Lower lobe of right lung (tissue), 2 donors: ENCODE results near the gene CD209. TPM values are rescaled to one million over a fixed set of nuclear protein-coding genes. Genes with fewer than 3 reads are reported as not detected.
"Not testable (repeated sequence)": the region's sequence is repeated elsewhere in the genome, so short reads cannot be mapped to it uniquely, and the experiment has no call there.

ENCODE experiments used
- ATAC-seq, 2 donors: fragments of 200-7000 bp; cut with Tn5 transposase; one replicate each; pipeline ENCODE4 v1.9.1; 2020 to 2022; ENCODE audit warnings: mild to moderate bottlenecking in 2 of 2, moderate library complexity in 2 of 2
- DNase-seq: peaks from one replicate; pipeline ENCODE4 v3.0.0-alpha.2; 2020
- H3K27ac ChIP-seq: fragments of 200-600 bp; one replicate; pipeline ENCODE4 v1.8.0; 2022
- H3K27me3 ChIP-seq: fragments of 200-600 bp; one replicate; pipeline ENCODE4 v1.8.0; 2022; ENCODE audit warnings: low read depth
- H3K36me3 ChIP-seq: fragments of 200-600 bp; one replicate; pipeline ENCODE4 v1.8.0; 2022; ENCODE audit warnings: mild to moderate bottlenecking
- H3K4me1 ChIP-seq: fragments of 200-600 bp; one replicate; pipeline ENCODE4 v1.8.0; 2022
- H3K4me3 ChIP-seq: fragments of 200-600 bp; one replicate; pipeline ENCODE4 v1.8.0; 2022; ENCODE audit warnings: mild to moderate bottlenecking
- H3K9me3 ChIP-seq: fragments of 200-600 bp; one replicate; pipeline ENCODE4 v1.8.0; 2022
- CTCF ChIP-seq: fragments of 200-600 bp; IDR thresholded peaks from one replicate; pipeline ENCODE4 v1.8.0; 2022; ENCODE audit warnings: antibody characterized with exemption, mild to moderate bottlenecking
- intact Hi-C: fragments of 100-400 bp; cut with DNase I; formaldehyde crosslinking; loops from one replicate; pipeline ENCODE4 v1.11.0; 2022
- total RNA-seq: library from RNA; stranded (reverse); fragmentation: NEBNext Ultra II Directional; extraction: Animal tissue kit (Norgen Biotek cat#: 25700); gene quantifications from one replicate; pipeline ENCODE4 v1.2.1, GENCODE V29; 2021
- donor health status: DM: no; HTN: yes; CAD: no; lungs with severe emphysema.

The CD209 gene
- total RNA-seq, 1 donor from 2014 or later = 18.8 TPM

DNA sequence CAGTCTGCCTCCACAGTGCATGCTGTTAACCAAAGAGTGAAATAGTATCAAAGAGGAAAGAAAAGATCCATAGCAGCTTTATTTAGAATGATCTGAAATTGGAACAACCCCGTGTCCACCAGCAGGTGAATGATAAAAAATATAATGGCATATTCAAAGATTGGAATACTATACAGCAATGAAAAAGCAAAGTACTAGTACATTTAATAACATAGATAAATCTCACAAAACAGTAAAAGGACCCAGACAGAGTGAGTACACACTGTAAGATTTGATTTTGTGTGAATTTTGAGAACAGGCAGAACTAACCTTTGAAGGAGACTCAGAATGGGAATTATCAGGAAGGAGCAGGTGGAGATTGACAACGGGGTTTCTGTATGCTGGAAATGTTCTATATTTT, 837 bp upstream of the CD209 start:
- no peaks in the 10 kb centered on the region for H3K36me3 ChIP-seq
- no peak for TF ChIP-seq CTCF
- DNase-seq = no peak
- no peak for ATAC-seq
- no peaks in the 10 kb centered on the region for H3K4me1 ChIP-seq
- intact Hi-C loops = no loop called here
- H3K9me3 ChIP-seq = no peaks in the 10 kb centered on the region
- peaks cover 4% of the 10 kb centered on the region for H3K27me3 ChIP-seq
- H3K4me3 ChIP-seq = no peak overlapping the region
- H3K27ac ChIP-seq = no peak overlapping the region

DNA sequence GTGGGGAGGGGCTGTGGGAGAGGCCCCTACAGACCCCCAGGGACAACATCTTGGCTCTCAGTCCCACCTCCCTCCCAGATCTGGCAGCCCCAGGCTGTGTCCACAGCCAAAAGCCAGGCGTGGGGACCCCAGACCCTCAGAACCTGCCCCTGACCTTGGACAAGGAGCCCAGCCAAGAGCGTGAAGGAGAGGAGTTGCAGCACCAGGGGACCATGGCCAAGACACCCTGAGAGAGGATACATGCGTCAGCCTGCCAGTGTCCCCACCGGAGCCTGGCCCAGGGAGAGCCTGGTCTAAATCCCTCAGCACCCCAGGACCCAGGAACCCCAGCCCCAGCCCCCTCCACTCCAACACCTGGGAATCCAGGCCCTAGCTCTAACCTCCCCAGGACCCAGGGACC, 1.0 kb downstream of the CD209 start:
- H3K9me3 ChIP-seq, DNase-seq, H3K27ac ChIP-seq, H3K4me3 ChIP-seq, H3K4me1 ChIP-seq, ATAC-seq, H3K27me3 ChIP-seq, intact Hi-C loops, H3K36me3 ChIP-seq: not testable (repeated sequence)

DNA sequence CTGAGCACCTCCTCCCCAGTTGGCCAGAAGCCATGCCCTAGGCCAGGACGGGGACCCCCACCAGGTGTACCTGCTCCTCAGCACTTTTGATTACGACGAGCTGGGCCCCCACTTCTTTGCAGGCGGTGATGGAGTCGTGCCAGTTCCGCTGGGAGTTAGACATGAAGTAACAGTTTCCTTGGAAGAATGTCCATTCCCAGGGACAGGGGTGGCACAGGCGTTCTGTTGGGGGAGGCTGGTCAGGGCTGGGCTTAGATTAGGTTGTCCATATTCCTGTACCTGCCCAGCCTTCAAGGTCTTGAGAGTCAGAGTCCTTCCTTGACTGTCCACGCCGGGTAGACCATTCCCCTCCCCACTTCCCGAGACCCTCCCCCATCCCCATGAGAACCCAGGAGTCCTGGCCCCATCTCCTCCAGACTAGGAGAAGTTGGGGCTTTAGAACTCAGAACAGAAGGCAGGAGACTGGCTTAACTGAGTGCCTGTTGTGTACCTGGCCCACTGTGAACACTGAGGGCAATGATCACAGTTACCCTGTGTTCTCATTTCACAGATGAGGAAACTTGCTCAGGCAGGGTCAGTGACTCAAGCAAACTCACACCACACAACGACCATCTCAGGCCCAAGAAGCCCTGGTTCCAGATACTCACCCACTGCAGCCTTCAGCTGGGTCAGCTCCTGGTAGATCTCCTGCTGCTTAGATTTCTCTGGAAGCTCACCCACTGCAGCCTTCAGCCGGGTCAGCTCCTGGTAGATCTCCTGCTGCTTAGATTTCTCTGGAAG, 2.3 kb downstream of the CD209 start:
- Histone ChIP-seq H3K4me3 (no peak overlapping the region), H3K9me3 (no peaks in the 10 kb centered on the region), H3K36me3 (no peaks in the 10 kb centered on the region), H3K27me3 (peaks cover 4% of the 10 kb centered on the region), H3K27ac (no peak overlapping the region), H3K4me1 (no peaks in the 10 kb centered on the region)
- no peak for DNase-seq
- intact Hi-C loops = no loop called here
- no peak for ATAC-seq
- TF ChIP-seq CTCF = no peak

DNA sequence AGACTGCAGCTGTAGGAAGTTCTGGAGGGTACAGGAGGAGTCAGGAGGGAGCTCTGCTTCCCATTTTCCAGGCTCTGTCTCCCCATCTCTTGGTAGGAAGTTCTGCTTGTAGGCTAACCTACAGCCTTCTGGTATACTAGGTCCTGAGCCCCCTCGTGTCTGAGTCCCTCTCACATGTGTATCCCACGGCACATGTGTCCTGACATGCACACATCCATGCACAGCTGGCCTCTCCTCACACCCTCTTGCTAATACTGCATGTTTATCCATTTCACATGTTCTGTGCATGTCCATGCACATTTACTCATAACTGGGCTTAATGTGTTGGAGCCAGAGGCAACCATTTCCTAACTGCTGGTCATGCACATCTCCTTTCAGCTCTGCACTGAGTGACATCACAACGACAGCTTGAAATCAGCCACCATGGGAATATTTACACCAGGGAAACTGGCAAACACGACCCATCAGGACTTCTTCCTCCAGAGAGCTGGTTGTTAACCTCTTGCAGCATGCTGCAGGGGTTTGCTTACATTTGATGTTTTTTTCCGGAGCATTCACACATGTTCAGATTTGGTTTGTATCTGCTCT, 3.0 kb downstream of the CD209 start:
- TF ChIP-seq CTCF = no peak
- intact Hi-C loops = no loop called here
- Histone ChIP-seq H3K27ac (no peak overlapping the region), H3K4me3 (no peak overlapping the region), H3K9me3 (no peaks in the 10 kb centered on the region), H3K36me3 (no peaks in the 10 kb centered on the region), H3K4me1 (no peaks in the 10 kb centered on the region), H3K27me3 (peaks cover 4% of the 10 kb centered on the region)
- DNase-seq (no peak), ATAC-seq (no peak)

GRCh38 chr19:7743425-7743841, 3.9 kb downstream of the CD209 start:
- intact Hi-C loops = no loop called here
- Histone ChIP-seq H3K9me3 (no peaks in the 10 kb centered on the region), H3K4me3 (no peak overlapping the region), H3K27me3 (peaks cover 4% of the 10 kb centered on the region), H3K4me1 (no peaks in the 10 kb centered on the region), H3K36me3 (no peaks in the 10 kb centered on the region), H3K27ac (no peak overlapping the region)
- no peak for DNase-seq
- no peak for ATAC-seq
- TF ChIP-seq CTCF = no peak

GRCh38 chr19:7742991-7743390, 4.3 kb downstream of the CD209 start:
- Histone ChIP-seq H3K36me3 (no peaks in the 10 kb centered on the region), H3K27ac (no peak overlapping the region), H3K9me3 (no peaks in the 10 kb centered on the region), H3K4me1 (no peaks in the 10 kb centered on the region), H3K4me3 (no peak overlapping the region), H3K27me3 (peaks cover 4% of the 10 kb centered on the region)
- no peak for ATAC-seq
- TF ChIP-seq CTCF = no peak
- DNase-seq = no peak
- intact Hi-C loops = no loop called here
